GM12878 (cell line): ENCODE results near the gene CERK. TPM values are rescaled to one million over a fixed set of nuclear protein-coding genes. Genes with fewer than 3 reads are reported as not detected.

Source experiments
- ATAC-seq: fragments of 200-7000 bp; cut with Tn5 transposase; 3 replicates; pipeline ENCODE4 v1.9.1; 2020; ENCODE audit warnings: mild to moderate bottlenecking, moderate library complexity
- BruUV-seq: library from RNA; stranded (reverse); fragments of 400-500 nt; replicated peaks from 2 replicates; lab custom pipeline; 2021; lab: Mats Ljungman, UMichigan
- CTCF ChIA-PET: fragments of 300-600 bp; sonication (Branson Sonifier 250); formaldehyde crosslinking; extraction: SDS; loops from one replicate; lab custom pipeline; 2021; ENCODE audit warnings: inconsistent platforms; lab: Yijun Ruan, JAX
- POLR2A ChIA-PET: fragments of 350-600 bp; formaldehyde crosslinking; extraction: SDS; loops from one replicate; lab custom pipeline; 2021; ENCODE audit warnings: inconsistent platforms; lab: Charles Lee
- RAD21 ChIA-PET: fragments of 300-600 bp; sonication (Branson Sonifier 250); formaldehyde crosslinking; loops from one replicate; lab custom pipeline; 2023; ENCODE audit warnings: antibody characterized with exemption; ENCODE audit not compliant: unreplicated experiment; lab: Charles Lee
- SMC1A ChIA-PET: fragments of 300-600 bp; sonication (Branson Sonifier 250); formaldehyde crosslinking; loops from one replicate; lab custom pipeline; 2023; ENCODE audit not compliant: unreplicated experiment, uncharacterized antibody; lab: Charles Lee
- DNase-seq: peaks from one replicate; pipeline ENCODE4 v3.0.0-alpha.2; 2011; ENCODE audit warnings: low read depth, low spot score
- FAIRE-seq: peaks from 3 replicates; lab custom pipeline; 2011; peaks lifted over from hg19 to GRCh38; lab: Jason Lieb, UNC
- H2AFZ ChIP-seq: 2 replicates; pipeline ENCODE4 v1.6.0; 2011; ENCODE audit warnings: low read depth, low read length, control low read depth; ENCODE audit not compliant: control insufficient read depth
- H3K27ac ChIP-seq: 2 replicates; pipeline ENCODE4 v1.5.1; 2011; ENCODE audit warnings: control low read depth; ENCODE audit not compliant: control insufficient read depth, insufficient read depth
- H3K27me3 ChIP-seq, 2 experiments: replicated peaks in 1 of 2; 2 replicates each; pipeline versions ENCODE4 v1.6.0 to v1.6.1; 2011; ENCODE audit warnings: low read length in 1 of 2; ENCODE audit not compliant: control insufficient read depth in 2 of 2, insufficient read depth in 2 of 2
- H3K36me3 ChIP-seq, 2 experiments: 2 replicates each; pipeline ENCODE4 v1.5.1; 2011; ENCODE audit warnings: low read length in 1 of 2; ENCODE audit not compliant: control insufficient read depth in 2 of 2, insufficient read depth in 2 of 2
- H3K4me1 ChIP-seq: 2 replicates; pipeline ENCODE4 v1.6.1; 2011; ENCODE audit warnings: mild to moderate bottlenecking, low read length, moderate library complexity, mixed read lengths; ENCODE audit not compliant: control insufficient read depth, insufficient read depth
- H3K4me2 ChIP-seq: 2 replicates; pipeline ENCODE4 v1.6.0; 2011; ENCODE audit warnings: control low read depth; ENCODE audit not compliant: control insufficient read depth, insufficient read depth
- H3K4me3 ChIP-seq: fragments of 200-600 bp; sonication (generic); 2 replicates; pipeline ENCODE4 v1.5.1; 2016
- H3K79me2 ChIP-seq: 2 replicates; pipeline ENCODE4 v1.6.0; 2011; ENCODE audit warnings: low read length; ENCODE audit not compliant: control insufficient read depth, insufficient read depth
- H3K9ac ChIP-seq: 2 replicates; pipeline ENCODE4 v1.8.0; 2011; ENCODE audit warnings: low read length, control low read depth, mixed read lengths; ENCODE audit not compliant: control insufficient read depth, insufficient read depth
- H3K9me3 ChIP-seq: replicated peaks from 3 replicates; pipeline ENCODE4 v1.5.1; 2011; ENCODE audit warnings: mild to moderate bottlenecking, low read length; ENCODE audit not compliant: control insufficient read depth, insufficient read depth
- H4K20me1 ChIP-seq: 2 replicates; pipeline ENCODE4 v1.6.0; 2011; ENCODE audit not compliant: control insufficient read depth, insufficient read depth
- CREM ChIP-seq: IDR thresholded peaks from 2 replicates; pipeline ENCODE4 v1.6.1; 2014; ENCODE audit warnings: antibody characterized with exemption, low read depth
- ELK1 ChIP-seq: IDR thresholded peaks from 2 replicates; pipeline ENCODE4 v1.6.1; 2012; ENCODE audit warnings: low read depth, low read length, improper control_type of control experiment
- EZH2 ChIP-seq: IDR thresholded peaks from 2 replicates; pipeline ENCODE4 v1.6.1; 2012; ENCODE audit warnings: low read depth, mild to moderate bottlenecking, control low read depth, inconsistent platforms, low read length, borderline replicate concordance; ENCODE audit not compliant: control insufficient read depth
- GATAD2B ChIP-seq: fragments of 450-650 bp; conservative IDR thresholded peaks from 2 replicates; pipeline ENCODE4 v1.6.1; 2017; ENCODE audit warnings: low read depth, mild to moderate bottlenecking, moderate library complexity
- HDAC2 ChIP-seq: fragments of 200-600 bp; sonication (generic); IDR thresholded peaks from 2 replicates; pipeline ENCODE4 v1.6.1; 2017
- KDM1A ChIP-seq: fragments of 200-600 bp; sonication (generic); IDR thresholded peaks from 2 replicates; pipeline ENCODE4 v1.6.1; 2016; ENCODE audit warnings: borderline replicate concordance
- MEF2A ChIP-seq: IDR thresholded peaks from 2 replicates; pipeline ENCODE4 v1.6.1; 2011; ENCODE audit warnings: low read depth, mild to moderate bottlenecking, low read length, moderate library complexity; ENCODE audit not compliant: insufficient read depth
- MEF2B ChIP-seq: fragments of 450-650 bp; IDR thresholded peaks from 2 replicates; pipeline ENCODE4 v1.6.1; 2018; ENCODE audit warnings: mild to moderate bottlenecking, moderate library complexity; ENCODE audit not compliant: partially characterized antibody, poor library complexity, severe bottlenecking
- MTA3 ChIP-seq: IDR thresholded peaks from 2 replicates; pipeline ENCODE4 v1.6.1; 2012; ENCODE audit warnings: low read length, inconsistent platforms, borderline replicate concordance
- NFXL1 ChIP-seq: fragments of 450-650 bp; IDR thresholded peaks from 2 replicates; pipeline ENCODE4 v1.6.1; 2017; ENCODE audit warnings: antibody characterized with exemption, mild to moderate bottlenecking, borderline replicate concordance
- NRF1 ChIP-seq: conservative IDR thresholded peaks from 2 replicates; pipeline ENCODE4 v1.6.1; 2011; ENCODE audit warnings: mild to moderate bottlenecking, low read depth, low read length, improper control_type of control experiment
- PAX5 ChIP-seq: IDR thresholded peaks from 2 replicates; pipeline ENCODE4 v1.6.1; 2011; ENCODE audit warnings: low read depth, low read length, borderline replicate concordance
- RAD21 ChIP-seq: IDR thresholded peaks from 2 replicates; pipeline ENCODE4 v1.6.1; 2011; ENCODE audit warnings: mild to moderate bottlenecking, low read depth, low read length, moderate library complexity; ENCODE audit not compliant: insufficient read depth
- RCOR1 ChIP-seq: conservative IDR thresholded peaks from 2 replicates; pipeline ENCODE4 v1.6.1; 2012; ENCODE audit warnings: low read depth, low read length, improper control_type of control experiment
- RELA ChIP-seq: fragments of 450-650 bp; IDR thresholded peaks from 2 replicates; pipeline ENCODE4 v1.8.0; 2014; ENCODE audit warnings: borderline replicate concordance; ENCODE audit not compliant: partially characterized antibody
- SMARCA5 ChIP-seq: fragments of 450-650 bp; IDR thresholded peaks from 2 replicates; pipeline ENCODE4 v1.6.1; 2017; ENCODE audit warnings: mild to moderate bottlenecking
- STAT3 ChIP-seq: IDR thresholded peaks from 2 replicates; pipeline ENCODE4 v1.6.1; 2011; ENCODE audit warnings: low read depth, low read length, improper control_type of control experiment
- WGBS: methylation state at CpG from one replicate; pipeline ENCODE4 v1.1.6; 2016; ENCODE audit warnings: low lambda C conversion rate; ENCODE audit not compliant: insufficient replicate concordance, insufficient coverage; ENCODE audit errors: missing lambda C conversion rate; 5-methylcytosine and 5-hydroxymethylcytosine counted together
- in situ Hi-C: fragments of 300-500 bp; cut with MboI; formaldehyde crosslinking; loops from 9 replicates; pipeline ENCODE4 v1.14.3; 2018; ENCODE audit warnings: mixed read lengths
- intact Hi-C: fragments of 100-400 bp; cut with micrococcal nuclease; formaldehyde crosslinking; loops from one replicate; pipeline ENCODE4 v1.14.2; 2022; ENCODE audit not compliant: unreplicated experiment
- polyA plus RNA-seq, 11 experiments: library from polyadenylated mRNA; depleted of rRNA in 4 of 11; unstranded in 6 of 11; stranded (reverse) in 5 of 11; fragments of >200 nt; fragmentation: Nextera tagmentation in 4 of 11; fragmentation: Illumina TruSeq in 1 of 11; extraction: Ambion mirVana in 4 of 11; extraction: Trizol in 1 of 11; gene quantifications; 1 replicate in 1 of 11; 2 replicates in 10 of 11; pipeline versions ENCODE4 v1.2.1 to v1.2.3, GENCODE V29; 2011 to 2016; ENCODE audit warnings: inconsistent platforms in 2 of 11, missing spikeins in 2 of 11, low read depth in 1 of 11
- total RNA-seq, 4 experiments: library from RNA; depleted of rRNA in 3 of 4; stranded (reverse); fragments of >200 nt in 3 of 4; fragmentation: Illumina TruSeq in 1 of 4; extraction: Trizol in 1 of 4; gene quantifications; 2 replicates each; pipeline versions ENCODE4 v1.2.1 to v1.2.3, GENCODE V29; 2013 to 2021

Gene CERK
- total and polyA plus RNA-seq, 10 of the 15 experiments (the other 5 are each of a cell fraction or from before 2014, with no cell fraction given), result 4.0 to 41.1 (median 30.2) TPM

DNA sequence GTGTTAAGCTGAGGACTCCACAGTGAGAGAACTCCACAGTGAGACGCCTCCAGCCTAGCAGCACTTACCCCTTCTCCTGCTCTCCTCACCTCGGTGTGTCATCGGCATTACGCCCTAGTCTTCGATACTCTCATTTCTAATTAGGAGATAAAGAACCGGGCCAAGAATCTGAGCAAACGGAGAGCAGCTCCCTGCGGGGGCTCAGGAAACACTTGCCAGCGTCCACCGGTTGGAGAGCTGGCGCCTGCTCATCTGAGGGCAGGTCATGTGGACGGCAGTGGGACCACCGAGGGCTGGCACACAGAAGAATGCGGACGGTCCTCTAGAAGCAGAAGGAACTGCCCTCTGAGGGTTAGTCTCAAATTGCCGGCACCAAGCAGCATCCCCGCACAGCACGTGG, 13.0 kb downstream of the CERK start:
- intact Hi-C loops, result no loop called here
- Histone ChIP-seq H4K20me1 (peaks cover 3% of the 10 kb centered on the region; the same call in 1 of the 2 replicates), H3K27ac (no peak overlapping the region), H3K4me1 (peaks cover 12% of the 10 kb centered on the region), H3K79me2 (peaks cover 6% of the 10 kb centered on the region), H3K9me3 (no peaks in the 10 kb centered on the region), H2AFZ (no peak overlapping the region), H3K27me3 (no peaks in the 10 kb centered on the region), H3K4me3 (no peak overlapping the region), H3K36me3 (peaks cover 6 to 7% of the 10 kb centered on the region in 2 experiments; a peak in 3 of 4 replicates), H3K4me2 (no peak overlapping the region), H3K9ac (no peak overlapping the region)
- CTCF ChIA-PET, result no interaction called here
- no peak for ATAC-seq
- DNase-seq, result no peak
- in situ Hi-C loops, result no loop called here
- WGBS, result 97% methylated on average over 17 of the region's 18 CpGs
- POLR2A ChIA-PET, result no interaction called here
- TF ChIP-seq GATAD2B (no peak), MEF2B (no peak), NFXL1 (no peak), HDAC2 (no peak), MEF2A (no peak), EZH2 (no peak), KDM1A (no peak), PAX5 (no peak), RCOR1 (no peak), STAT3 (no peak), NRF1 (no peak), CREM (no peak), ELK1 (no peak), RAD21 (no peak), SMARCA5 (no peak), MTA3 (no peak), RELA (no peak)
- RAD21 ChIA-PET, result no interaction called here
- no peak for FAIRE-seq
- BruUV-seq, result no TSS peak
- SMC1A ChIA-PET, result no interaction called here
